ENCODE data around the gene SLF1. TPM values are rescaled to one million over a fixed set of nuclear protein-coding genes. Genes with fewer than 3 reads are reported as not detected.

SLF1 gene
- total and polyA plus RNA-seq, 2 experiments from 2014 or later, result 36.3 to 43.8 TPM

DNA sequence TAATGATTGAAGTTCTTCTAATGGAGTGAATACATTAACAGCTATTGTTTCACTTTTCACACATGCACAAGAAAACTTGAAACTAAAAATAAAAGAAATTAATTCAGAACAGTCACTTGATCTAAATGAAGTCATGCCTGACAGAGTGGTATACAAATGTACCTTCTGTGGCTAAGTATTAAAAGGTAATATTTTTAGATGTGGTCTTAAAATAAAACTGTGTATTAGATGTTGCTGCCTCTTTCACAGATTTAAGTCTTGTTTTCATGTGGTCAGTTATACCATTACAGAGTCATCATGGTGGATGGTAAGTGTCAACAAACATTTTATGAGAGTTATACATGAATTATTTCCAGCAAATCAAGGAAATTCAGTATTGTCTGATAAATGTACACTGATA, 47.1 kb upstream of the SLF1 start:
- no peak overlapping the region for H3K4me2 ChIP-seq
- H4K20me1 ChIP-seq (replicated peaks; ENCODE audit: insufficient read depth), result no peaks in the 10 kb centered on the region
- H3K4me3 Mint-ChIP-seq, result no peak overlapping the region
- ATAC-seq (no peak), DNase-seq (ENCODE audit: low spot score) (no peak)
- no peak for TF ChIP-seq EZH2 (IDR thresholded peaks at IDR 0.05; ENCODE audit: low read depth, unreplicated experiment)
- no peak for TF ChIP-seq ZNF114 (CRISPR knock-in tag; IDR thresholded peaks at IDR 0.05)
- TF ChIP-seq CREB1 (CRISPR knock-in tag; IDR thresholded peaks at IDR 0.05; ENCODE audit: low read depth), result no peak
- no peak for TF ChIP-seq POLR2AphosphoS5 (IDR thresholded peaks at IDR 0.05; ENCODE audit: low read depth)
- TF ChIP-seq ZNF331 (CRISPR knock-in tag; IDR thresholded peaks at IDR 0.05; ENCODE audit: low read depth), result no peak
- TF ChIP-seq NANOG (IDR thresholded peaks at IDR 0.05; ENCODE audit: borderline replicate concordance), result no peak
- TF ChIP-seq, protein P1, sequence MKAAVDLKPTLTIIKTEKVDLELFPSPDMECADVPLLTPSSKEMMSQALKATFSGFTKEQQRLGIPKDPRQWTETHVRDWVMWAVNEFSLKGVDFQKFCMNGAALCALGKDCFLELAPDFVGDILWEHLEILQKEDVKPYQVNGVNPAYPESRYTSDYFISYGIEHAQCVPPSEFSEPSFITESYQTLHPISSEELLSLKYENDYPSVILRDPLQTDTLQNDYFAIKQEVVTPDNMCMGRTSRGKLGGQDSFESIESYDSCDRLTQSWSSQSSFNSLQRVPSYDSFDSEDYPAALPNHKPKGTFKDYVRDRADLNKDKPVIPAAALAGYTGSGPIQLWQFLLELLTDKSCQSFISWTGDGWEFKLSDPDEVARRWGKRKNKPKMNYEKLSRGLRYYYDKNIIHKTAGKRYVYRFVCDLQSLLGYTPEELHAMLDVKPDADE (IDR thresholded peaks at IDR 0.05), result no peak
- TF ChIP-seq JUNB (IDR thresholded peaks at IDR 0.05; ENCODE audit: unreplicated experiment), result no peak
- TF ChIP-seq STAT1 (IDR thresholded peaks at IDR 0.05; ENCODE audit: unreplicated experiment), result no peak
- TF ChIP-seq, protein P2, sequence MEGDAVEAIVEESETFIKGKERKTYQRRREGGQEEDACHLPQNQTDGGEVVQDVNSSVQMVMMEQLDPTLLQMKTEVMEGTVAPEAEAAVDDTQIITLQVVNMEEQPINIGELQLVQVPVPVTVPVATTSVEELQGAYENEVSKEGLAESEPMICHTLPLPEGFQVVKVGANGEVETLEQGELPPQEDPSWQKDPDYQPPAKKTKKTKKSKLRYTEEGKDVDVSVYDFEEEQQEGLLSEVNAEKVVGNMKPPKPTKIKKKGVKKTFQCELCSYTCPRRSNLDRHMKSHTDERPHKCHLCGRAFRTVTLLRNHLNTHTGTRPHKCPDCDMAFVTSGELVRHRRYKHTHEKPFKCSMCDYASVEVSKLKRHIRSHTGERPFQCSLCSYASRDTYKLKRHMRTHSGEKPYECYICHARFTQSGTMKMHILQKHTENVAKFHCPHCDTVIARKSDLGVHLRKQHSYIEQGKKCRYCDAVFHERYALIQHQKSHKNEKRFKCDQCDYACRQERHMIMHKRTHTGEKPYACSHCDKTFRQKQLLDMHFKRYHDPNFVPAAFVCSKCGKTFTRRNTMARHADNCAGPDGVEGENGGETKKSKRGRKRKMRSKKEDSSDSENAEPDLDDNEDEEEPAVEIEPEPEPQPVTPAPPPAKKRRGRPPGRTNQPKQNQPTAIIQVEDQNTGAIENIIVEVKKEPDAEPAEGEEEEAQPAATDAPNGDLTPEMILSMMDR (conservative IDR thresholded peaks at IDR 0.05; ENCODE audit: low read depth in 2 of 2), result no peak
- TF ChIP-seq, protein P3, sequence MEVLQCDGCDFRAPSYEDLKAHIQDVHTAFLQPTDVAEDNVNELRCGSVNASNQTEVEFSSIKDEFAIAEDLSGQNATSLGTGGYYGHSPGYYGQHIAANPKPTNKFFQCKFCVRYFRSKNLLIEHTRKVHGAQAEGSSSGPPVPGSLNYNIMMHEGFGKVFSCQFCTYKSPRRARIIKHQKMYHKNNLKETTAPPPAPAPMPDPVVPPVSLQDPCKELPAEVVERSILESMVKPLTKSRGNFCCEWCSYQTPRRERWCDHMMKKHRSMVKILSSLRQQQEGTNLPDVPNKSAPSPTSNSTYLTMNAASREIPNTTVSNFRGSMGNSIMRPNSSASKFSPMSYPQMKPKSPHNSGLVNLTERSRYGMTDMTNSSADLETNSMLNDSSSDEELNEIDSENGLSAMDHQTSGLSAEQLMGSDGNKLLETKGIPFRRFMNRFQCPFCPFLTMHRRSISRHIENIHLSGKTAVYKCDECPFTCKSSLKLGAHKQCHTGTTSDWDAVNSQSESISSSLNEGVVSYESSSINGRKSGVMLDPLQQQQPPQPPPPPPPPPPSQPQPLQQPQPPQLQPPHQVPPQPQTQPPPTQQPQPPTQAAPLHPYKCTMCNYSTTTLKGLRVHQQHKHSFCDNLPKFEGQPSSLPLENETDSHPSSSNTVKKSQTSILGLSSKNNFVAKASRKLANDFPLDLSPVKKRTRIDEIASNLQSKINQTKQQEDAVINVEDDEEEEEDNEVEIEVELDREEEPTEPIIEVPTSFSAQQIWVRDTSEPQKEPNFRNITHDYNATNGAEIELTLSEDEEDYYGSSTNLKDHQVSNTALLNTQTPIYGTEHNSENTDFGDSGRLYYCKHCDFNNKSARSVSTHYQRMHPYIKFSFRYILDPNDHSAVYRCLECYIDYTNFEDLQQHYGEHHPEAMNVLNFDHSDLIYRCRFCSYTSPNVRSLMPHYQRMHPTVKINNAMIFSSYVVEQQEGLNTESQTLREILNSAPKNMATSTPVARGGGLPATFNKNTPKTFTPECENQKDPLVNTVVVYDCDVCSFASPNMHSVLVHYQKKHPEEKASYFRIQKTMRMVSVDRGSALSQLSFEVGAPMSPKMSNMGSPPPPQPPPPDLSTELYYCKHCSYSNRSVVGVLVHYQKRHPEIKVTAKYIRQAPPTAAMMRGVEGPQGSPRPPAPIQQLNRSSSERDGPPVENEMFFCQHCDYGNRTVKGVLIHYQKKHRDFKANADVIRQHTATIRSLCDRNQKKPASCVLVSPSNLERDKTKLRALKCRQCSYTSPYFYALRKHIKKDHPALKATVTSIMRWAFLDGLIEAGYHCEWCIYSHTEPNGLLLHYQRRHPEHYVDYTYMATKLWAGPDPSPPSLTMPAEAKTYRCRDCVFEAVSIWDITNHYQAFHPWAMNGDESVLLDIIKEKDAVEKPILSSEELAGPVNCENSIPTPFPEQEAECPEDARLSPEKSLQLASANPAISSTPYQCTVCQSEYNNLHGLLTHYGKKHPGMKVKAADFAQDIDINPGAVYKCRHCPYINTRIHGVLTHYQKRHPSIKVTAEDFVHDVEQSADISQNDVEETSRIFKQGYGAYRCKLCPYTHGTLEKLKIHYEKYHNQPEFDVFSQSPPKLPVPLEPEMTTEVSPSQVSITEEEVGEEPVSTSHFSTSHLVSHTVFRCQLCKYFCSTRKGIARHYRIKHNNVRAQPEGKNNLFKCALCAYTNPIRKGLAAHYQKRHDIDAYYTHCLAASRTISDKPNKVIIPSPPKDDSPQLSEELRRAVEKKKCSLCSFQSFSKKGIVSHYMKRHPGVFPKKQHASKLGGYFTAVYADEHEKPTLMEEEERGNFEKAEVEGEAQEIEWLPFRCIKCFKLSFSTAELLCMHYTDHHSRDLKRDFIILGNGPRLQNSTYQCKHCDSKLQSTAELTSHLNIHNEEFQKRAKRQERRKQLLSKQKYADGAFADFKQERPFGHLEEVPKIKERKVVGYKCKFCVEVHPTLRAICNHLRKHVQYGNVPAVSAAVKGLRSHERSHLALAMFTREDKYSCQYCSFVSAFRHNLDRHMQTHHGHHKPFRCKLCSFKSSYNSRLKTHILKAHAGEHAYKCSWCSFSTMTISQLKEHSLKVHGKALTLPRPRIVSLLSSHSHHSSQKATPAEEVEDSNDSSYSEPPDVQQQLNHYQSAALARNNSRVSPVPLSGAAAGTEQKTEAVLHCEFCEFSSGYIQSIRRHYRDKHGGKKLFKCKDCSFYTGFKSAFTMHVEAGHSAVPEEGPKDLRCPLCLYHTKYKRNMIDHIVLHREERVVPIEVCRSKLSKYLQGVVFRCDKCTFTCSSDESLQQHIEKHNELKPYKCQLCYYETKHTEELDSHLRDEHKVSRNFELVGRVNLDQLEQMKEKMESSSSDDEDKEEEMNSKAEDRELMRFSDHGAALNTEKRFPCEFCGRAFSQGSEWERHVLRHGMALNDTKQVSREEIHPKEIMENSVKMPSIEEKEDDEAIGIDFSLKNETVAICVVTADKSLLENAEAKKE (CRISPR knock-in tag; IDR thresholded peaks at IDR 0.05), result no peak
- TF ChIP-seq EZH2phosphoT487 (IDR thresholded peaks at IDR 0.05; ENCODE audit: unreplicated experiment), result no peak
- TF ChIP-seq REST (IDR thresholded peaks at IDR 0.05; ENCODE audit: unreplicated experiment), result no peak
- no peaks in the 10 kb centered on the region for H3F3A ChIP-seq (replicated peaks; ENCODE audit: low read depth)
- no peaks in the 10 kb centered on the region for H3K36me3 Mint-ChIP-seq (ENCODE audit: low read depth)
- H3K4me1 Mint-ChIP-seq, result peaks cover 13% of the 10 kb centered on the region
- H3K36me3 ChIP-seq (ENCODE audit: insufficient read depth), result no peaks in the 10 kb centered on the region
- no peaks in the 10 kb centered on the region for H3K79me2 ChIP-seq (replicated peaks; ENCODE audit: insufficient read depth)
- no peaks in the 10 kb centered on the region for H3K27me3 Mint-ChIP-seq (ENCODE audit: insufficient read depth, low read depth, poor library complexity)
- H3K4me3 ChIP-seq, result no peak overlapping the region
- H3K27ac ChIP-seq (ENCODE audit: low read depth), result no peak overlapping the region
- no peak overlapping the region for H3K27ac Mint-ChIP-seq
- no peak overlapping the region for H2AFZ ChIP-seq
- no peaks in the 10 kb centered on the region for H3K4me1 ChIP-seq (ENCODE audit: insufficient read depth)
- no peaks in the 10 kb centered on the region for H3K9me3 Mint-ChIP-seq
- no peaks in the 10 kb centered on the region for H3K27me3 ChIP-seq (ENCODE audit: insufficient read depth)
- H3K9me2 ChIP-seq (ENCODE audit: insufficient read depth), result no peaks in the 10 kb centered on the region

All from GM23338 (cell line).